HepG2 (cell line): ENCODE data around the gene PDILT. TPM values are rescaled to one million over a fixed set of nuclear protein-coding genes. Genes with fewer than 3 reads are reported as not detected.
A peak's percentile ranks its signal among the peaks of the same experiment; 100 is the strongest.

Experiments used
- ATAC-seq: fragments of 200-7000 bp; cut with Tn5 transposase; 3 replicates; pipeline ENCODE4 v1.9.1; 2020; ENCODE audit warnings: mild to moderate bottlenecking, moderate library complexity
- BruUV-seq: library from RNA; stranded (reverse); fragments of 400-500 nt; replicated peaks from 2 replicates; lab custom pipeline; 2021; lab: Mats Ljungman, UMichigan
- CTCF ChIA-PET: fragments of 300-600 bp; formaldehyde crosslinking; extraction: SDS; loops from one replicate; lab custom pipeline; 2021; ENCODE audit warnings: low total read pairs, inconsistent platforms, low intra/inter-chr PET ratio; lab: Yijun Ruan, JAX
- POLR2A ChIA-PET: fragments of 350-600 bp; sonication (Branson Sonifier 250); formaldehyde crosslinking; loops from one replicate; lab custom pipeline; 2020; ENCODE audit warnings: antibody characterized with exemption, inconsistent platforms; lab: Yijun Ruan, JAX
- DNase-seq: peaks from one replicate; pipeline ENCODE4 v3.0.0-alpha.2; 2015; ENCODE audit warnings: low spot score
- FAIRE-seq: peaks from 3 replicates; lab custom pipeline; 2011; peaks lifted over from hg19 to GRCh38; lab: Jason Lieb, UNC
- H2AFZ ChIP-seq: one replicate; pipeline ENCODE4 v1.6.1; 2011; ENCODE audit warnings: low read length, inconsistent platforms
- H3K27ac ChIP-seq: fragments of 300-600 bp; 3 replicates; pipeline ENCODE4 v1.8.0; 2011; ENCODE audit warnings: mixed run types, mild to moderate bottlenecking, mixed read lengths, low read length, inconsistent platforms; ENCODE audit not compliant: insufficient read depth; ENCODE audit errors: extremely low read length
- H3K27me3 ChIP-seq, 2 experiments: fragments of 200-600 bp in 1 of 2; 2 replicates in 1 of 2; 3 replicates in 1 of 2; pipeline versions ENCODE4 v1.6.0 to v1.8.0; 2011; ENCODE audit warnings: low read length in 2 of 2, mild to moderate bottlenecking in 2 of 2, moderate library complexity in 2 of 2, inconsistent platforms in 1 of 2; ENCODE audit not compliant: insufficient read depth in 2 of 2, control insufficient read depth in 1 of 2
- H3K36me3 ChIP-seq, 2 experiments: fragments of 200-600 bp in 1 of 2; replicated peaks in 1 of 2; 2 replicates in 1 of 2; 3 replicates in 1 of 2; pipeline versions ENCODE4 v1.5.1 to v1.8.0; 2011; ENCODE audit warnings: low read length in 2 of 2, inconsistent platforms in 1 of 2; ENCODE audit not compliant: insufficient read depth in 2 of 2, control insufficient read depth in 1 of 2
- H3K4me1 ChIP-seq: 2 replicates; pipeline ENCODE4 v1.5.1; 2012; ENCODE audit warnings: low read length, inconsistent platforms; ENCODE audit not compliant: insufficient read depth
- H3K4me2 ChIP-seq: 2 replicates; pipeline ENCODE4 v1.6.0; 2011; ENCODE audit warnings: low read depth, low read length, inconsistent platforms
- H3K4me3 ChIP-seq, 3 experiments: fragments of 200-600 bp in 1 of 3; sonication (generic), shearing (Covaris generic) in 1 of 3; replicated peaks in 1 of 3; 2 replicates each; pipeline ENCODE4 v1.5.1; 2011 to 2016; ENCODE audit warnings: low read length in 3 of 3, inconsistent platforms in 2 of 3, low read depth in 2 of 3, mild to moderate bottlenecking in 2 of 3, control low read depth in 1 of 3, mixed read lengths in 1 of 3; ENCODE audit not compliant: insufficient read depth in 1 of 3
- H3K79me2 ChIP-seq: one replicate; pipeline ENCODE4 v1.6.1; 2011; ENCODE audit warnings: low read length, inconsistent platforms; ENCODE audit not compliant: insufficient read depth
- H3K9ac ChIP-seq: 2 replicates; pipeline ENCODE4 v1.6.0; 2011; ENCODE audit warnings: mild to moderate bottlenecking, low read depth, low read length, inconsistent platforms; ENCODE audit not compliant: insufficient read depth
- H3K9me3 ChIP-seq: 2 replicates; pipeline ENCODE4 v1.5.1; 2012; ENCODE audit warnings: mild to moderate bottlenecking, low read length
- H4K20me1 ChIP-seq: 2 replicates; pipeline ENCODE4 v1.6.0; 2011; ENCODE audit warnings: inconsistent platforms, mild to moderate bottlenecking, low read length, moderate library complexity; ENCODE audit not compliant: insufficient read depth
- CBX5 ChIP-seq: sonication (generic); formaldehyde crosslinking; IDR thresholded peaks from 2 replicates; pipeline ENCODE4 v1.4.0; 2020; ENCODE audit warnings: missing genetic modification reagents, borderline replicate concordance
- GPN1 ChIP-seq: sonication (generic); formaldehyde crosslinking; IDR thresholded peaks from 2 replicates; pipeline ENCODE4 v1.5.1; 2020; ENCODE audit warnings: missing genetic modification reagents, borderline replicate concordance
- NCOR1 ChIP-seq: fragments of 200-600 bp; sonication (generic); IDR thresholded peaks from 2 replicates; pipeline ENCODE4 v1.7.0; 2017; ENCODE audit warnings: antibody characterized with exemption, low read length, borderline replicate concordance
- SNAPC2 ChIP-seq: sonication (generic); formaldehyde crosslinking; IDR thresholded peaks from 2 replicates; pipeline ENCODE4 v1.8.1; 2022; ENCODE audit warnings: mild to moderate bottlenecking, missing genetic modification reagents
- TAF15 ChIP-seq: fragments of 200-400 bp; formaldehyde crosslinking; IDR thresholded peaks from one replicate; pipeline ENCODE4 v1.6.1; 2018; ENCODE audit warnings: mild to moderate bottlenecking, low read depth, low read length; ENCODE audit not compliant: poor library complexity, severe bottlenecking
- ZBTB26 ChIP-seq: IDR thresholded peaks from 2 replicates; pipeline ENCODE4 v1.6.1; 2016; ENCODE audit warnings: missing compliant biosample characterization, missing genetic modification reagents, borderline replicate concordance
- ZBTB42 ChIP-seq: sonication (generic); formaldehyde crosslinking; IDR thresholded peaks from 2 replicates; pipeline ENCODE4 v1.5.0; 2020; ENCODE audit warnings: mild to moderate bottlenecking, missing genetic modification reagents
- ZKSCAN8 ChIP-seq: IDR thresholded peaks from 2 replicates; pipeline ENCODE4 v1.6.1; 2016; ENCODE audit warnings: borderline replicate concordance, missing genetic modification reagents, missing compliant biosample characterization
- ZNF281 ChIP-seq: sonication (generic); formaldehyde crosslinking; IDR thresholded peaks from 2 replicates; pipeline ENCODE4 v1.4.0; 2020; ENCODE audit warnings: missing genetic modification reagents, borderline replicate concordance
- ZNF414 ChIP-seq: sonication (generic); formaldehyde crosslinking; IDR thresholded peaks from 2 replicates; pipeline ENCODE4 v1.5.0; 2020; ENCODE audit warnings: missing genetic modification reagents
- ZNF75D ChIP-seq: sonication (generic); formaldehyde crosslinking; IDR thresholded peaks from 2 replicates; pipeline ENCODE4 v1.8.1; 2023; ENCODE audit warnings: missing genetic modification reagents, mild to moderate bottlenecking, borderline replicate concordance
- ZNF770 ChIP-seq: sonication (generic); formaldehyde crosslinking; IDR thresholded peaks from 2 replicates; pipeline ENCODE4 v1.5.0; 2020; ENCODE audit warnings: mild to moderate bottlenecking, missing genetic modification reagents
- ZNF781 ChIP-seq: sonication (generic); formaldehyde crosslinking; IDR thresholded peaks from 2 replicates; pipeline ENCODE4 v1.5.1; 2020; ENCODE audit warnings: borderline replicate concordance, mild to moderate bottlenecking, missing genetic modification reagents; ENCODE audit errors: not compliant biosample characterization
- WGBS: methylation state at CpG from one replicate; pipeline ENCODE4 v1.1.6; 2017; ENCODE audit warnings: low lambda C conversion rate; 5-methylcytosine and 5-hydroxymethylcytosine counted together
- in situ Hi-C: cut with HindIII; loops from 2 replicates; pipeline ENCODE4 v1.10.0; 2017; ENCODE audit warnings: low pct_unique_long_range_greater_than_20kb; ENCODE audit not compliant: extremely low pct_ligation_motif_present
- intact Hi-C: fragments of 100-400 bp; cut with micrococcal nuclease; formaldehyde crosslinking; loops from one replicate; pipeline ENCODE4 v1.10.0; 2022; ENCODE audit not compliant: unreplicated experiment
- polyA plus RNA-seq, 8 experiments: library from polyadenylated mRNA; depleted of rRNA in 3 of 8; stranded (reverse) in 7 of 8; unstranded in 1 of 8; fragments of >200 nt; fragmentation: Illumina TruSeq in 4 of 8; extraction: Trizol in 4 of 8; gene quantifications; 2 replicates each; pipeline versions ENCODE4 v1.2.1 to v1.2.3, GENCODE V29; 2011 to 2016; ENCODE audit warnings: low read depth in 4 of 8, missing spikeins in 1 of 8, mixed read lengths in 1 of 8; ENCODE audit not compliant: insufficient read depth in 1 of 8
- total RNA-seq, 5 experiments: library from RNA; depleted of rRNA; stranded (reverse); fragments of >200 nt; fragmentation: Illumina TruSeq; extraction: Trizol; gene quantifications; 2 replicates each; pipeline ENCODE4 v1.2.3, GENCODE V29; 2016; ENCODE audit warnings: low read depth in 1 of 5

Gene PDILT
- total and polyA plus RNA-seq, 2 of the 13 experiments (the other 11 are each of a cell fraction or from before 2014, with no cell fraction given) = not detected

GRCh38 chr16:20411055-20411454, 6.5 kb upstream of the PDILT start (continued):
- no peak for TF ChIP-seq TAF15

GRCh38 chr16:20410121-20410723, 5.7 kb upstream of the PDILT start:
- in situ Hi-C loops (no loop called here), intact Hi-C loops (no loop called here)
- Histone ChIP-seq H3K4me2 (peak overlapping the region; percentile 79), H3K4me3 (peak overlapping the region in 1 of 3 experiments; percentile 47; a peak in 1 of 6 replicates), H3K36me3 (no peaks in the 10 kb centered on the region), H3K27me3 (no peaks in the 10 kb centered on the region), H3K9me3 (no peaks in the 10 kb centered on the region), H3K27ac (peak overlapping the region; percentile 79), H3K9ac (peak overlapping the region; percentile 61), H3K79me2 (no peaks in the 10 kb centered on the region), H3K4me1 (peaks cover 47% of the 10 kb centered on the region), H4K20me1 (no peaks in the 10 kb centered on the region), H2AFZ (no peak overlapping the region)
- FAIRE-seq (no peak), DNase-seq (no peak), ATAC-seq (no peak)
- CTCF ChIA-PET = no interaction called here
- WGBS = 86% methylated on average over 6 of the region's 6 CpGs
- BruUV-seq = TSS peak; percentile 78
- POLR2A ChIA-PET = interaction anchor here (0.9 to 1.6 kb wide), 5 partner anchors 9 to 24 kb away, joined by 3 to 8 read pairs (median 4); no protein-coding TSS in a partner anchor
- TF ChIP-seq ZKSCAN8 (CRISPR knock-in tag) (no peak), GPN1 (CRISPR knock-in tag) (no peak), ZNF281 (CRISPR knock-in tag) (no peak), ZBTB42 (CRISPR knock-in tag) (0 out of 2 replicates have a peak, but pooled peaks have one; percentile 10), ZNF781 (CRISPR knock-in tag) (no peak), ZNF414 (CRISPR knock-in tag) (0 out of 2 replicates have a peak, but pooled peaks have one; percentile 6), ZNF770 (CRISPR knock-in tag) (peak; percentile 84), NCOR1 (no peak), SNAPC2 (CRISPR knock-in tag) (0 out of 2 replicates have a peak, but pooled peaks have one; percentile 38), CBX5 (CRISPR knock-in tag) (no peak), ZBTB26 (CRISPR knock-in tag) (0 out of 2 replicates have a peak, but pooled peaks have one; percentile 17), ZNF75D (CRISPR knock-in tag) (no peak)
